Endodermal cell (in vitro differentiated cells): ENCODE results near the gene SLC40A1. TPM values are rescaled to one million over a fixed set of nuclear protein-coding genes. Genes with fewer than 3 reads are reported as not detected.
A peak's percentile ranks its signal among the peaks of the same experiment; 100 is the strongest.

Experiments used
- DNase-seq: peaks from one replicate; pipeline ENCODE4 v3.0.0-alpha.2; 2017
- H3K27ac ChIP-seq: 2 replicates; pipeline ENCODE4 v1.5.1; 2013; ENCODE audit warnings: mild to moderate bottlenecking, low read depth, low read length, moderate library complexity
- H3K27me3 ChIP-seq: 2 replicates; pipeline ENCODE4 v1.6.1; 2013; ENCODE audit warnings: mild to moderate bottlenecking, low read length, moderate library complexity; ENCODE audit not compliant: insufficient read depth, control insufficient read depth, poor library complexity, severe bottlenecking
- H3K36me3 ChIP-seq: 2 replicates; pipeline ENCODE4 v1.7.0; 2013; ENCODE audit warnings: mild to moderate bottlenecking, low read length, moderate library complexity; ENCODE audit not compliant: control insufficient read depth, insufficient read depth
- H3K4me1 ChIP-seq: one replicate; pipeline ENCODE4 v1.7.0; 2013; ENCODE audit warnings: low read length; ENCODE audit not compliant: control insufficient read depth, insufficient read depth
- H3K4me3 ChIP-seq: 2 replicates; pipeline ENCODE4 v1.5.1; 2013; ENCODE audit warnings: mild to moderate bottlenecking, low read length, moderate library complexity
- H3K9ac ChIP-seq: 2 replicates; pipeline ENCODE4 v1.6.1; 2013; ENCODE audit warnings: mild to moderate bottlenecking, low read length, moderate library complexity; ENCODE audit not compliant: poor library complexity, severe bottlenecking; ENCODE audit errors: extremely low read depth
- H3K9me3 ChIP-seq: 2 replicates; pipeline ENCODE4 v1.6.1; 2013; ENCODE audit warnings: mild to moderate bottlenecking, low read length, moderate library complexity; ENCODE audit not compliant: control insufficient read depth
- H3K27ac Mint-ChIP-seq: 2 replicates; pipeline ENCODE4 v1.8.0; 2020; ENCODE audit warnings: mixed read lengths
- H3K27me3 Mint-ChIP-seq: 2 replicates; pipeline ENCODE4 v1.8.0; 2021; ENCODE audit warnings: mild to moderate bottlenecking, mixed read lengths; ENCODE audit not compliant: insufficient read depth
- H3K36me3 Mint-ChIP-seq: 2 replicates; pipeline ENCODE4 v1.8.0; 2020; ENCODE audit warnings: low read depth, mixed read lengths
- H3K4me1 Mint-ChIP-seq: 2 replicates; pipeline ENCODE4 v1.8.0; 2020; ENCODE audit warnings: mixed read lengths
- H3K4me3 Mint-ChIP-seq: 2 replicates; pipeline ENCODE4 v1.8.0; 2020; ENCODE audit warnings: mild to moderate bottlenecking, moderate library complexity, mixed read lengths
- H3K9me3 Mint-ChIP-seq: 2 replicates; pipeline ENCODE4 v1.8.0; 2020; ENCODE audit warnings: mild to moderate bottlenecking, mixed read lengths
- WGBS, 2 experiments: methylation state at CpG; one replicate each; pipeline versions ENCODE4 v1.1.5 to v1.1.7; 2013; ENCODE audit warnings: missing lambda C conversion rate in 2 of 2, mixed read lengths in 1 of 2; ENCODE audit not compliant: insufficient coverage in 1 of 2, insufficient read length in 1 of 2; 5-methylcytosine and 5-hydroxymethylcytosine counted together
- total RNA-seq, 2 donors: library from RNA; stranded (reverse); fragmentation: NEBNext Ultra II Directional in 1 of 2; extraction: Animal tissue kit (Norgen Biotek cat#: 25700) in 1 of 2; gene quantifications; 2 replicates in 1 of 2; 3 replicates in 1 of 2; pipeline ENCODE4 v1.2.1, GENCODE V29; 2021
- TF ChIP-seq, protein P1 (sequence below): fragments of 200-600 bp; sonication (generic); conservative IDR thresholded peaks from 2 replicates; pipeline ENCODE4 v1.5.0; 2021; ENCODE audit warnings: antibody characterized with exemption, mild to moderate bottlenecking

Gene SLC40A1
- total RNA-seq, 2 donors from 2014 or later, result 74.1 to 96.8 TPM

DNA sequence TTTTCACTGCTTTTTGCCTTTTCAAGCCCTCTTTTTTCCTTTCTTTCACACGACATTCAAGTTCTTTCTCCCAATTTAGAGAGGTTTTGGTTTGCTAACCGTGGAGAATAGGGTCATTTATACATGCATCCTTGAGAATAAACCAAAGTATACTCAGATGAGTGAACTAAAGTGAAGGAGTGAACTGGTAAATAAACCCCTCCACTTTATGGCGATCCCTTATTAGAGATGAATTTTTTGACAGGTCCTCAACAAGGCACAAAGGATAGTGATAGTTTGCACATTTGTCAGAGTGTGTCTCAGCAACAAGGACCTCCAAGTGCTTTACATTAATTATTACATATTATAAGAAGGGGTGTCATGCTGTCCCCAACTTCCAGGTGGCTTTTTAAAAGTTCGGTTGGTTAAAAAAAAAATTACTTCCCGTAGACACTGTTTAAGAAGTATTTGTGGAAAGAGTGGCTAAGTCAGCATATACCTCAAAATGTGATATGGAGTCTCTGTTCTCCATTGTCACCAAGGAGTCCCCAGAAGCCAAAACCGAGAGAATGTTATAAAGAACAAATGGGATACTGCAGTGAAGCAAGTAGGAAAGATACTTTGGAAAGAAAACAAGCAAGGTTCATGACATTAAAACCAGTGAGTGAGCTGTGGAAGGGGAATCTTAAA is 1.7 kb upstream of the SLC40A1 start:
- WGBS, 2 experiments, result 75 to 79% methylated on average over 2 to 6 of the region's 6 CpGs
- H3K27me3 Mint-ChIP-seq, result peaks cover 47% of the 10 kb centered on the region
- no peak overlapping the region for H3K9ac ChIP-seq
- H3K36me3 ChIP-seq, result peaks cover 6% of the 10 kb centered on the region
- no peak overlapping the region for H3K27ac Mint-ChIP-seq
- H3K9me3 Mint-ChIP-seq, result no peaks in the 10 kb centered on the region
- peaks cover 24% of the 10 kb centered on the region for H3K36me3 Mint-ChIP-seq
- no peaks in the 10 kb centered on the region for H3K9me3 ChIP-seq
- H3K27ac ChIP-seq, result no peak overlapping the region
- peak overlapping the region; percentile 81 for H3K4me3 Mint-ChIP-seq
- H3K27me3 ChIP-seq, result peaks cover 32% of the 10 kb centered on the region
- DNase-seq, result no peak
- H3K4me1 Mint-ChIP-seq, result peaks cover 29% of the 10 kb centered on the region
- TF ChIP-seq, protein P1, sequence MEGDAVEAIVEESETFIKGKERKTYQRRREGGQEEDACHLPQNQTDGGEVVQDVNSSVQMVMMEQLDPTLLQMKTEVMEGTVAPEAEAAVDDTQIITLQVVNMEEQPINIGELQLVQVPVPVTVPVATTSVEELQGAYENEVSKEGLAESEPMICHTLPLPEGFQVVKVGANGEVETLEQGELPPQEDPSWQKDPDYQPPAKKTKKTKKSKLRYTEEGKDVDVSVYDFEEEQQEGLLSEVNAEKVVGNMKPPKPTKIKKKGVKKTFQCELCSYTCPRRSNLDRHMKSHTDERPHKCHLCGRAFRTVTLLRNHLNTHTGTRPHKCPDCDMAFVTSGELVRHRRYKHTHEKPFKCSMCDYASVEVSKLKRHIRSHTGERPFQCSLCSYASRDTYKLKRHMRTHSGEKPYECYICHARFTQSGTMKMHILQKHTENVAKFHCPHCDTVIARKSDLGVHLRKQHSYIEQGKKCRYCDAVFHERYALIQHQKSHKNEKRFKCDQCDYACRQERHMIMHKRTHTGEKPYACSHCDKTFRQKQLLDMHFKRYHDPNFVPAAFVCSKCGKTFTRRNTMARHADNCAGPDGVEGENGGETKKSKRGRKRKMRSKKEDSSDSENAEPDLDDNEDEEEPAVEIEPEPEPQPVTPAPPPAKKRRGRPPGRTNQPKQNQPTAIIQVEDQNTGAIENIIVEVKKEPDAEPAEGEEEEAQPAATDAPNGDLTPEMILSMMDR, result no peak
- peaks cover 3% of the 10 kb centered on the region for H3K4me1 ChIP-seq
- peak overlapping the region; percentile 94 for H3K4me3 ChIP-seq

DNA sequence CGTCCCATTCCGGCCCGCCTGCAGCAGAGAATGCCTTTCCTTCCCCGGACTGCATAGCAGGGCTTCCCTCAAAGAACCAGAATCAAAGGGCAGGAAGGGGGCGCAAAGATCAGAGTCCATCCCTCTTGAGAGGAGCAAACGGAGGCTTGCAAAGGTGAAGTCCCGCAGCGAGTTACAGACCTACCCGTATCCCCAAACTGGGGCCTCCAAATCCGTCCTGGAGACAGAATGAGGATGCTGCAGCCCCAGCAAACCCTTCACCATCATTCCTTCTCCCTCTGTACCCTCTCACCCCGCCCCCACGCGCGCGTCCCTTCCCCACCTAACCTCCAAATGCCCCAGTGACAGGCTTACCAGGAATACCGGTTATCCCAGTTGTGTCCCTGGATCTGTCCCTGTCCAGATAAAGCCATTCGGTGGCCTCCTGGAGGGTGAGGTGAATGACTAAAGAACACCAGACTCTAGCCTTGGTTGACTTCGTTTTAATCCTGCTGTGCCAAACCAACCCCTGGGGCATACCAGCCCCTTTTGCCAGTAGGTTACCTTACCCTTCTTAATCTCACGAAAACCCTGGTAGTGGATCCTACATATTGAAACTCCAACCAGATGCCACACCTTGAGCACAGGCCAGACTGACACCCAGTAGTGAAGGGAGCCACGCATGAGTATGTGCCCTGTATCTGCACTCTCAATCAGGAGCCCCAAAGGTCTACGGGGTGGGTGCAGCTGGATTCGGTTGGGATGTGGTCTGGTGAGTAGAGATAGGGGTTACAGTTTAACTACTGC is 961 bp upstream of the SLC40A1 start:
- peak; percentile 83 for DNase-seq
- no peak overlapping the region for H3K27ac ChIP-seq

DNA sequence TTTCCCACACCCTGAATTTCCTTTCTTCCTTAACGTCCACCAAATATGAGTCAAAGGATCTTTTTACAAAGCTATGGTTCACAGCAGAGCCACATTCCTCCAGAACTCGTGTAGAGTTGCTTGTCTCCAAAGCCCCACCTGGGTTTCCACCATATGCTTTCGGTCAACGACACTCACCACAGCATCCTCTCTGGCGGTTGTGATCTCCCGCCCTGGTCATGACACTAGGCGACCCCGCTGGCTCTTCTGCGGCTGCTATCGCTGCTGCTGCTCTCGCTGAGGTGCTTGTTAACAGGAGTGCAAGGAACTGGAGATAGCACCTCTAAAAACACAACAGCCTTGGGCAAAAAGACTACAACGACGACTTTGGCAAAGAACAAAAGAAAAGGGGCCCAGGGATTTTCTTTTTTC is 340 bp downstream of the SLC40A1 start:
- Mint-ChIP-seq H3K9me3 (no peaks in the 10 kb centered on the region), H3K27ac (peak overlapping the region; percentile 74), H3K4me1 (peaks cover 49% of the 10 kb centered on the region), H3K27me3 (peaks cover 48% of the 10 kb centered on the region), H3K36me3 (peaks cover 42% of the 10 kb centered on the region), H3K4me3 (peak overlapping the region; percentile 81)
- WGBS, 2 experiments, result 2 to 3% methylated on average over 4 to 13 of the region's 13 CpGs
- H3K4me3 ChIP-seq, result peak overlapping the region; percentile 94
- peak; percentile 84 for DNase-seq
- peaks cover 12% of the 10 kb centered on the region for H3K36me3 ChIP-seq
- TF ChIP-seq, protein P1, result no peak
- peak overlapping the region; percentile 54 for H3K9ac ChIP-seq
- H3K27ac ChIP-seq, result no peak overlapping the region
- H3K27me3 ChIP-seq, result peaks cover 32% of the 10 kb centered on the region
- H3K9me3 ChIP-seq, result no peaks in the 10 kb centered on the region
- H3K4me1 ChIP-seq, result peaks cover 3% of the 10 kb centered on the region

More for the DNA sequence above, 961 bp upstream of the SLC40A1 start:
- H3K27me3 ChIP-seq, result peaks cover 32% of the 10 kb centered on the region
- TF ChIP-seq, protein P1, result peak; percentile 25
- Mint-ChIP-seq H3K9me3 (no peaks in the 10 kb centered on the region), H3K27me3 (peaks cover 50% of the 10 kb centered on the region), H3K27ac (peak overlapping the region; percentile 62), H3K4me3 (peak overlapping the region; percentile 81), H3K4me1 (peaks cover 36% of the 10 kb centered on the region), H3K36me3 (peaks cover 29% of the 10 kb centered on the region)
- H3K36me3 ChIP-seq, result peaks cover 6% of the 10 kb centered on the region
- peaks cover 3% of the 10 kb centered on the region for H3K4me1 ChIP-seq
- H3K9me3 ChIP-seq, result no peaks in the 10 kb centered on the region
- peak overlapping the region; percentile 54 for H3K9ac ChIP-seq
- peak overlapping the region; percentile 94 for H3K4me3 ChIP-seq
- 8 to 9% methylated on average over 2 to 22 of the region's 22 CpGs for WGBS, 2 experiments
